B cell (primary cell): ENCODE measurements around the gene FADS1.

ENCODE experiments used
- EZH2 ChIP-seq: IDR thresholded peaks from 2 replicates; pipeline ENCODE4 v1.6.1; 2012; ENCODE audit warnings: borderline replicate concordance, low read depth, mild to moderate bottlenecking, moderate library complexity, low read length; ENCODE audit not compliant: insufficient read depth, poor library complexity, severe bottlenecking
- TF ChIP-seq, protein P1 (sequence below): fragments of 200-600 bp; IDR thresholded peaks from one replicate; pipeline ENCODE4 v1.8.0; 2022; ENCODE audit warnings: antibody characterized with exemption, mild to moderate bottlenecking

DNA sequence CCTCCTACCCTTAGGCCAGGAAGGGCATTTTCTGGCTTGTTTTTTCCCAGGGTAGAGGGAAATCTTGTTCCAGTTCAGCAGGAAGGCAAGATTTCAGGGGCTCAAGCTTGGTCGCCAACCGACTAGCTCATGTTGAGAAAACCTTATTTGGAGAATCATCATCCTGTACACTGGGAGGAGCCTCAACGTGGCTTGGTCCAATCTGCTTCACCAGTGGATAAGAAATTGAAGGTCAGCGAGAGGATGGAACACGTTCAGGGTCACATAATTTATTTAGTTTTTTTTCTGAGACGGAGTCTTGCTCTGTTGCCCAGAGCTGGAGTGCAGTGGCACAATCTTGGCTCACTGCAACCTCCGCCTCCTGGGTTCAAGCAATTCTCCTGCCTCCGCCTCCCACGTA lies 31.8 kb upstream of the FADS1 start:
- TF ChIP-seq, protein P1, sequence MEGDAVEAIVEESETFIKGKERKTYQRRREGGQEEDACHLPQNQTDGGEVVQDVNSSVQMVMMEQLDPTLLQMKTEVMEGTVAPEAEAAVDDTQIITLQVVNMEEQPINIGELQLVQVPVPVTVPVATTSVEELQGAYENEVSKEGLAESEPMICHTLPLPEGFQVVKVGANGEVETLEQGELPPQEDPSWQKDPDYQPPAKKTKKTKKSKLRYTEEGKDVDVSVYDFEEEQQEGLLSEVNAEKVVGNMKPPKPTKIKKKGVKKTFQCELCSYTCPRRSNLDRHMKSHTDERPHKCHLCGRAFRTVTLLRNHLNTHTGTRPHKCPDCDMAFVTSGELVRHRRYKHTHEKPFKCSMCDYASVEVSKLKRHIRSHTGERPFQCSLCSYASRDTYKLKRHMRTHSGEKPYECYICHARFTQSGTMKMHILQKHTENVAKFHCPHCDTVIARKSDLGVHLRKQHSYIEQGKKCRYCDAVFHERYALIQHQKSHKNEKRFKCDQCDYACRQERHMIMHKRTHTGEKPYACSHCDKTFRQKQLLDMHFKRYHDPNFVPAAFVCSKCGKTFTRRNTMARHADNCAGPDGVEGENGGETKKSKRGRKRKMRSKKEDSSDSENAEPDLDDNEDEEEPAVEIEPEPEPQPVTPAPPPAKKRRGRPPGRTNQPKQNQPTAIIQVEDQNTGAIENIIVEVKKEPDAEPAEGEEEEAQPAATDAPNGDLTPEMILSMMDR: no peak
- TF ChIP-seq EZH2: no peak
